SH-SY5Y (cell line): ENCODE results near the gene CIROP.

Experiments used
- GATA2 ChIP-seq: IDR thresholded peaks from 2 replicates; pipeline ENCODE4 v1.6.1; 2011; ENCODE audit warnings: mild to moderate bottlenecking, low read depth, low read length
- GATA3 ChIP-seq: IDR thresholded peaks from 2 replicates; pipeline ENCODE4 v1.6.1; 2011; ENCODE audit warnings: low read depth, mild to moderate bottlenecking, low read length, moderate library complexity

DNA sequence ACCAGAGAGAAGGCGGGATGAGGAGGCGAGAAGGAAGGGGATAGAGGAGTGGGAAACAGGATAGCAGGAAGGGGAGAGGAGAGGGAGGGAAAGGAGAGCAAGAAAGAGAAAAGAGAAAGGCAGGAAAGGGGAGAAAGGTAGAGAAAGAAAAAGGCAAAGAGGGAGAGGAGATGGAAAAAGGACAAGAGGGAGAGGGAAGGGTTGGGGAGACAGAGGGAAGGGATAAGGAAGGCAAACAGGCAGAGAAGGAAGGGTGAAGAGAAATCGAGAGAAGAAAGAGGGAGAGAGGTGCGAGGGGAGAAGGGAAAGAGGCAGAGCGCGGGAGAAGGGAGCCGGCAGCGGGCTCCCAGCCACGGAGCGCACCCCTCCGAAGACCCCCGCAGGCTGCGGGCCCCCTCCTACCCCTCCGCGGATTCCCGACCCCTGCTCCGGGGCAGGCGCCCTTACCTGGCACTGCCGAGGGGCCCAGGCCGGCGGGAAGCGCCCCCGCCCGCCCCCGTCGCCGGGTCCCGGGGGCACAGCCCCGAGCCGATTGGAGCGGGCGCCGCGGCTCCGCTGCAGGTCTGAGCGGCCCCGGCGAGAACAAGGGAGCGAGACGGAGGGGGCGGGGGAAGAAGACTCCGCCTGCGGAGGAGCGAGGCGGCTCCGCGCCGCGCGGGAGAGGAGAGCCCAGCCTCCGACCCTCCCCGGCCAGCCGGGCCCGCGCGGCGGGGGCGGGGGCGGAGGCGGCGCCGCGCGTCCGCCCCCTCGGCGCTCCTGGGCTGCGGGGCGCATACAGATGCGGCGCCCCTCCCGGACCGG lies 47.6 kb downstream of the CIROP start, which contains the start of gene CDH24:
- TF ChIP-seq GATA3 = no peak
- TF ChIP-seq GATA2 = no peak
